IPS-15b (cell line): Measurements from ENCODE around the gene NRXN3.

Experiments
- H3K27me3 ChIP-seq: one replicate; pipeline ENCODE4 v1.6.1; 2013; ENCODE audit warnings: low read length; ENCODE audit not compliant: control insufficient read depth, insufficient read depth
- H3K36me3 ChIP-seq: one replicate; pipeline ENCODE4 v1.6.1; 2013; ENCODE audit warnings: low read length; ENCODE audit not compliant: control insufficient read depth, insufficient read depth
- H3K4me1 ChIP-seq: one replicate; pipeline ENCODE4 v1.6.1; 2013; ENCODE audit warnings: mild to moderate bottlenecking, low read length; ENCODE audit not compliant: control insufficient read depth, insufficient read depth
- H3K4me3 ChIP-seq: one replicate; pipeline ENCODE4 v1.5.1; 2013; ENCODE audit warnings: low read depth, low read length
- H3K9ac ChIP-seq: one replicate; pipeline ENCODE4 v1.6.1; 2013; ENCODE audit warnings: low read depth, mild to moderate bottlenecking, low read length
- H3K9me3 ChIP-seq: one replicate; pipeline ENCODE4 v1.6.1; 2013; ENCODE audit warnings: mild to moderate bottlenecking, low read length; ENCODE audit not compliant: control insufficient read depth, insufficient read depth

The NRXN3 gene

DNA sequence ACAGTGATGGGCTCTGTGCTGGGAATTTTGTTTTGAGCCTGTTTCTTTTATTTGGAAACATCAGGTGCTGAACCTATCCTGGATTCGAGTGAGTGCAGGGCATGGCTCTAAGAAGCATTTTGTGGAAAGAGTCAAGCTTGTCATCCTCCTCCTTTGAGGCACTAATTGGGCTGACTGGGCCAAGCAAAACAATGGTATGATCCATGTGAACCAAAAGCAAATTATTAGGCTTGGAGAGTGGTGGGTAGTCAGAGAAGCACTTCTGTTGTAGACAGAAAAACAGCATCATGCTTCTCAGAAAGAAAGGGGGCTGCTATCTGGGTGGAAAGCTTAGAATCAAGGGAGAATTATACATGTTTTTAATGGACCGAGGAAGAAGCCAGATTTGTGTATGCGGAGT is 1559.6 kb downstream of the NRXN3 start:
- H3K9me3 ChIP-seq, result no peaks in the 10 kb centered on the region
- no peaks in the 10 kb centered on the region for H3K4me1 ChIP-seq
- no peak overlapping the region for H3K9ac ChIP-seq
- H3K36me3 ChIP-seq, result no peaks in the 10 kb centered on the region
- H3K27me3 ChIP-seq, result no peaks in the 10 kb centered on the region
- no peak overlapping the region for H3K4me3 ChIP-seq

DNA sequence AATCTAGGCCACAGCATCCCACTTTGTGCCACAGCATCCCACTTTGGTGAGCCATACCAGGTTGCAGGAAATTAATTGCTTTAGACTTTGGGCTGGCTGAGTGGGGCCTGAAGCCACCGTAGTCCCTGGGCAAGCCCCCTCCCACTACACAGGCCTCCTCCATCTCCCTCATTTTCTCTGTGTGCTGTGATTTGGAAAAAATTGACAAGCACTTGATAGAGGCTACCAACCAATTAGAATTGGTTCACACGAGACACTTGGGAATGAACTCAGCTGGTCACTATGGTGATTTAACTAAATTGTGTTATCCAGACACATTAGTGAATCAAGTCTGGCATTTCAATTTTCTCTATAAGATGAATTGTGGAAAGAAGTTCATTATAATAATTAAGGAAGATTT is 1560.0 kb downstream of the NRXN3 start:
- H3K36me3 ChIP-seq, result no peaks in the 10 kb centered on the region
- H3K9me3 ChIP-seq, result no peaks in the 10 kb centered on the region
- no peaks in the 10 kb centered on the region for H3K4me1 ChIP-seq
- no peaks in the 10 kb centered on the region for H3K27me3 ChIP-seq
- H3K9ac ChIP-seq, result no peak overlapping the region
- no peak overlapping the region for H3K4me3 ChIP-seq

GRCh38 chr14:79730953-79731352 is 1560.8 kb downstream of the NRXN3 start:
- no peak overlapping the region for H3K4me3 ChIP-seq
- H3K9me3 ChIP-seq, result no peaks in the 10 kb centered on the region
- no peaks in the 10 kb centered on the region for H3K36me3 ChIP-seq
- H3K4me1 ChIP-seq, result no peaks in the 10 kb centered on the region
- no peaks in the 10 kb centered on the region for H3K27me3 ChIP-seq
- no peak overlapping the region for H3K9ac ChIP-seq

GRCh38 chr14:79732911-79733655 is 1562.9 kb downstream of the NRXN3 start:
- H3K9ac ChIP-seq, result no peak overlapping the region
- H3K9me3 ChIP-seq, result no peaks in the 10 kb centered on the region
- no peak overlapping the region for H3K4me3 ChIP-seq
- no peaks in the 10 kb centered on the region for H3K4me1 ChIP-seq
- H3K27me3 ChIP-seq, result no peaks in the 10 kb centered on the region
- no peaks in the 10 kb centered on the region for H3K36me3 ChIP-seq

DNA sequence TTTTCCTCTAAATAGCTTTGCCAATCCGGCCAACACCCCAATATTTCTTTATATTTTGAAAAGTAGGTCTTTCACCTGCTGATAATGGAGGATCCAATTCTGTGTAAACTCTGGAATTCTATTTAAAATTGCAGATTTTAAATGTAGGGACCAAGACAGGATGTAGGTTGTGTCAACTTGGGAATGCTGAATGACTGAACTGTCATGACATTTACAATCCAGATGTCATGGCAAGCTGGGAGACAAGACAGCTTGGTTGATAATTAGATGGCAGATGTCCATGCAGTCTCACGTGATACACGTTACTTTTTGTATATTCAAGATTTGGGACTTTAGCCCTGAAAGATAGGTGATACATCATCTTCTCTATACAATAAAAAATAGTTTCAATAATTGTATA is 1564.0 kb downstream of the NRXN3 start:
- H3K9me3 ChIP-seq, result no peaks in the 10 kb centered on the region
- H3K4me3 ChIP-seq, result no peak overlapping the region
- no peaks in the 10 kb centered on the region for H3K36me3 ChIP-seq
- H3K27me3 ChIP-seq, result no peaks in the 10 kb centered on the region
- H3K4me1 ChIP-seq, result no peaks in the 10 kb centered on the region
- no peak overlapping the region for H3K9ac ChIP-seq

- H3K36me3 ChIP-seq, result no peaks in the 10 kb centered on the region
- H3K4me3 ChIP-seq, result no peak overlapping the region
- no peaks in the 10 kb centered on the region for H3K9me3 ChIP-seq
- no peaks in the 10 kb centered on the region for H3K27me3 ChIP-seq
- H3K4me1 ChIP-seq, result no peaks in the 10 kb centered on the region
- no peak overlapping the region for H3K9ac ChIP-seq
These were observed 1564.5 kb downstream of the NRXN3 start for GRCh38 chr14:79734656-79735055.

GRCh38 chr14:79735121-79735520 is 1564.9 kb downstream of the NRXN3 start:
- Histone ChIP-seq H3K36me3 (no peaks in the 10 kb centered on the region), H3K9me3 (no peaks in the 10 kb centered on the region), H3K9ac (no peak overlapping the region), H3K4me1 (no peaks in the 10 kb centered on the region), H3K27me3 (no peaks in the 10 kb centered on the region), H3K4me3 (no peak overlapping the region)

DNA sequence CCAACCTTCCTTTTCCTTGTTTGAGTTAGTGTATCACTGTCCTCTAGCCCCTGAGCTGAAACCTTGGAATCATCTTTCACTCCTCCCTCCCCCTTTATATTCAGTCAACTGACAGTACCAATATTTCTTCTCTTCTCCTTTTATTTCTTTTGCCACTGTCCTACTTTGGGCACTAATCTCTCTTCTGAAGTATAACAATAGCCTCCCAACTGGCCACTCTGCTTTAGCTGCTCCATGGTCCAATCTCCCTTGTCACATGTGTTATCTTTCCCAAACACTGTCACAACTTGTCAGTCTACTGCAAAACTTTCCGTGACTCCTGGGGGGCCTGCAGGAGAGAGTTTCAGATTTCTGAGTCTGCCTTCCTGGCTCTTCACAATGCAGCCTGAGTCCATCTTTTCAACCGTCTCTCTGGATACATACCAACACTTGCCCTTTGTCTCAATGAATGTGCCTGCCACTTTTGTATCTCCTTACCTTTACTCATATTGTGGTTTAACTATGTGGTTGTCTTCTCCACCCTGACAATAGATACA is 1570.0 kb downstream of the NRXN3 start:
- H3K4me3 ChIP-seq, result no peak overlapping the region
- no peaks in the 10 kb centered on the region for H3K4me1 ChIP-seq

GRCh38 chr14:79742142-79742541 is 1572.0 kb downstream of the NRXN3 start:
- Histone ChIP-seq H3K9ac (no peak overlapping the region), H3K4me1 (no peaks in the 10 kb centered on the region), H3K4me3 (no peak overlapping the region), H3K9me3 (no peaks in the 10 kb centered on the region), H3K27me3 (no peaks in the 10 kb centered on the region), H3K36me3 (no peaks in the 10 kb centered on the region)

More for the DNA sequence above, 1570.0 kb downstream of the NRXN3 start:
- Histone ChIP-seq H3K9ac (no peak overlapping the region), H3K27me3 (no peaks in the 10 kb centered on the region), H3K9me3 (no peaks in the 10 kb centered on the region), H3K36me3 (no peaks in the 10 kb centered on the region)

- Histone ChIP-seq H3K36me3 (no peaks in the 10 kb centered on the region), H3K9me3 (no peaks in the 10 kb centered on the region), H3K4me1 (no peaks in the 10 kb centered on the region), H3K4me3 (no peak overlapping the region), H3K9ac (no peak overlapping the region), H3K27me3 (no peaks in the 10 kb centered on the region)
These were observed 1574.9 kb downstream of the NRXN3 start for GRCh38 chr14:79745046-79745445.

GRCh38 chr14:79749065-79749464 is 1578.9 kb downstream of the NRXN3 start:
- no peaks in the 10 kb centered on the region for H3K9me3 ChIP-seq
- H3K4me1 ChIP-seq, result no peaks in the 10 kb centered on the region
- no peak overlapping the region for H3K4me3 ChIP-seq
- H3K9ac ChIP-seq, result no peak overlapping the region
- H3K27me3 ChIP-seq, result no peaks in the 10 kb centered on the region
- H3K36me3 ChIP-seq, result no peaks in the 10 kb centered on the region

DNA sequence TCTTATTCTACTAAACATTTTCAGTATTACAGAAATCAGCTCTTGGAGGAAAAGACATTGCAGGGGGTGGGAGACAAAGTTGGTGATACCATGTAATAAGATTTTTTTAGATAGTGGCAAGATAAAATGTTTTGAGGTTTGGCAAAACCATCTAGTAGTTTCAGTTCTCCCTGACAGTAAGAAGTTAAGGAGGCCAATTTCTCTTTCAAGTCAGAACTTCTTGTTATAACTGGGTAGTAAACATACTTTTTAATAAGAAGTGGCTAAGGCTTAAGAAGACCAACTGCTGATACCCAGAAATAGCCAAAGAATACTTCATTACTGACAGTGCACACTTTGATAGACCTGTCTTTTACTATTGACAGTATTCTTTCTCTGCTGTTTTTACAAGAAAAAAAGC is 1588.8 kb downstream of the NRXN3 start:
- Histone ChIP-seq H3K4me1 (no peaks in the 10 kb centered on the region), H3K27me3 (no peaks in the 10 kb centered on the region), H3K9me3 (no peaks in the 10 kb centered on the region), H3K9ac (no peak overlapping the region), H3K36me3 (no peaks in the 10 kb centered on the region), H3K4me3 (no peak overlapping the region)
